IMR-90 (cell line): ENCODE data around the gene PKD1. TPM values are rescaled to one million over a fixed set of nuclear protein-coding genes. Genes with fewer than 3 reads are reported as not detected.

ENCODE experiments used
- RAD21 ChIP-seq: IDR thresholded peaks from 2 replicates; pipeline ENCODE4 v1.6.1; 2012; ENCODE audit warnings: low read length, improper control_type of control experiment
- RFX5 ChIP-seq: IDR thresholded peaks from 2 replicates; pipeline ENCODE4 v1.8.0; 2012; ENCODE audit warnings: low read depth, mild to moderate bottlenecking, low read length, moderate library complexity
- polyA plus RNA-seq, 3 experiments: library from polyadenylated mRNA; depleted of rRNA; stranded (reverse); fragments of >200 nt; gene quantifications; 2 replicates each; pipeline ENCODE4 v1.2.3, GENCODE V29; 2012; ENCODE audit warnings: low replicate concordance in 1 of 3
- total RNA-seq: library from RNA; depleted of rRNA; stranded (reverse); fragments of >200 nt; gene quantifications from 2 replicates; pipeline ENCODE4 v1.2.3, GENCODE V29; 2012
- TF ChIP-seq, protein P1 (sequence below): fragments of 150-350 bp; IDR thresholded peaks from 2 replicates; pipeline ENCODE4 v1.6.1; 2016; ENCODE audit warnings: low read depth, mild to moderate bottlenecking, low read length, moderate library complexity, borderline replicate concordance

Gene PKD1
- total and polyA plus RNA-seq, 2 of the 4 experiments (the other 2 are of a cell fraction): 7.9 to 97.3 TPM

- TF ChIP-seq, protein P1, sequence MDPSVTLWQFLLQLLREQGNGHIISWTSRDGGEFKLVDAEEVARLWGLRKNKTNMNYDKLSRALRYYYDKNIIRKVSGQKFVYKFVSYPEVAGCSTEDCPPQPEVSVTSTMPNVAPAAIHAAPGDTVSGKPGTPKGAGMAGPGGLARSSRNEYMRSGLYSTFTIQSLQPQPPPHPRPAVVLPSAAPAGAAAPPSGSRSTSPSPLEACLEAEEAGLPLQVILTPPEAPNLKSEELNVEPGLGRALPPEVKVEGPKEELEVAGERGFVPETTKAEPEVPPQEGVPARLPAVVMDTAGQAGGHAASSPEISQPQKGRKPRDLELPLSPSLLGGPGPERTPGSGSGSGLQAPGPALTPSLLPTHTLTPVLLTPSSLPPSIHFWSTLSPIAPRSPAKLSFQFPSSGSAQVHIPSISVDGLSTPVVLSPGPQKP: no peak
- no peak for TF ChIP-seq RAD21
- TF ChIP-seq RFX5: no peak
These were observed 48.6 kb downstream of the PKD1 start (continued) for GRCh38 chr16:2086812-2087747.
